Transverse colon (tissue), 4 donors: ENCODE measurements around the gene RFXANK.

Experiments used
- EP300 ChIP-seq: sonication (generic); formaldehyde crosslinking; IDR thresholded peaks from one replicate; pipeline ENCODE4 v1.6.1; 2017; ENCODE audit warnings: antibody characterized with exemption, low read depth
- POLR2A ChIP-seq: fragments of 450-650 bp; IDR thresholded peaks from one replicate; pipeline ENCODE4 v1.6.1; 2016; ENCODE audit warnings: antibody characterized with exemption, mild to moderate bottlenecking, moderate library complexity
- POLR2AphosphoS5 ChIP-seq, 3 donors: sonication (generic); formaldehyde crosslinking; IDR thresholded peaks; one replicate each; pipeline ENCODE4 v1.6.1; 2016; ENCODE audit warnings: antibody characterized with exemption in 3 of 3
- TF ChIP-seq, protein P1 (sequence below), 5 experiments: fragments of 200-600 bp in 3 of 5; fragments of 450-650 bp in 2 of 5; sonication (generic) in 3 of 5; IDR thresholded peaks; 1 replicate in 2 of 5; 2 replicates in 3 of 5; pipeline ENCODE4 v1.5.1; 2016 to 2017; ENCODE audit warnings: antibody characterized with exemption in 5 of 5, inconsistent platforms in 3 of 5, mild to moderate bottlenecking in 2 of 5, moderate library complexity in 1 of 5

DNA sequence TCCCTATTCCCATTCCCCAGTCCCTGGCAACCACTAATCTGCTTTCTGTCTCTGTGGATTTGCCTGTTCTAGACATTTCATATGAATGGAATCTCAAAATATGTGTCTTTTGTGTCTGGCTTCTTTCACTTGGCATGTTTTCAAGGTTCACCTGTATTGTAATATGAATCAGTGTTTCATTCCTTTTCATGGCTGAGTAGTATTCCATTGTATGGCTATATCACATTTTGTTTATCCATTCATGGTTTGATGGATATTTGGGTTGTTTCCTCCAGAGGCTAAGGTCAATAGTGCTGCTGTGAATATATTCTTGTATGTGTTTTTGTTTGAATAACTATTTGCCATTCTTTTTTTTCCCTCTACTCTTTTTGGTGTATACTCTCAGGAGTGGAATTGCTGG is 44.1 kb downstream of the RFXANK start:
- no peak for TF ChIP-seq POLR2A
- TF ChIP-seq, protein P1, sequence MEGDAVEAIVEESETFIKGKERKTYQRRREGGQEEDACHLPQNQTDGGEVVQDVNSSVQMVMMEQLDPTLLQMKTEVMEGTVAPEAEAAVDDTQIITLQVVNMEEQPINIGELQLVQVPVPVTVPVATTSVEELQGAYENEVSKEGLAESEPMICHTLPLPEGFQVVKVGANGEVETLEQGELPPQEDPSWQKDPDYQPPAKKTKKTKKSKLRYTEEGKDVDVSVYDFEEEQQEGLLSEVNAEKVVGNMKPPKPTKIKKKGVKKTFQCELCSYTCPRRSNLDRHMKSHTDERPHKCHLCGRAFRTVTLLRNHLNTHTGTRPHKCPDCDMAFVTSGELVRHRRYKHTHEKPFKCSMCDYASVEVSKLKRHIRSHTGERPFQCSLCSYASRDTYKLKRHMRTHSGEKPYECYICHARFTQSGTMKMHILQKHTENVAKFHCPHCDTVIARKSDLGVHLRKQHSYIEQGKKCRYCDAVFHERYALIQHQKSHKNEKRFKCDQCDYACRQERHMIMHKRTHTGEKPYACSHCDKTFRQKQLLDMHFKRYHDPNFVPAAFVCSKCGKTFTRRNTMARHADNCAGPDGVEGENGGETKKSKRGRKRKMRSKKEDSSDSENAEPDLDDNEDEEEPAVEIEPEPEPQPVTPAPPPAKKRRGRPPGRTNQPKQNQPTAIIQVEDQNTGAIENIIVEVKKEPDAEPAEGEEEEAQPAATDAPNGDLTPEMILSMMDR (IDR thresholded peaks at IDR 0.05) = no peak
- no peak for TF ChIP-seq POLR2AphosphoS5 (IDR thresholded peaks at IDR 0.05)
- TF ChIP-seq EP300 = no peak
